CD14-positive monocyte (primary cell): ENCODE results near the gene RBMS3. TPM values are rescaled to one million over a fixed set of nuclear protein-coding genes. Genes with fewer than 3 reads are reported as not detected.

Experiments
- DNase-seq, 3 donors: peaks; one replicate each; pipeline ENCODE4 v3.0.0-alpha.2; 2011 to 2022
- H2AFZ ChIP-seq: 2 replicates; pipeline ENCODE4 v1.6.0; 2012; ENCODE audit warnings: mild to moderate bottlenecking, low read depth, low read length, inconsistent platforms; ENCODE audit not compliant: insufficient read depth, poor library complexity, severe bottlenecking
- H3K27ac ChIP-seq, 2 donors: 1 replicate in 1 of 2; 2 replicates in 1 of 2; pipeline ENCODE4 v1.5.1; 2012 to 2013; ENCODE audit warnings: low read length in 2 of 2, control low read depth in 1 of 2, inconsistent platforms in 1 of 2, low read depth in 1 of 2, mild to moderate bottlenecking in 1 of 2
- H3K27me3 ChIP-seq, 2 donors: one replicate each; pipeline versions ENCODE4 v1.6.0 to v1.6.1; 2011 to 2013; ENCODE audit warnings: low read length in 2 of 2; ENCODE audit not compliant: control insufficient read depth in 2 of 2, insufficient read depth in 2 of 2
- H3K36me3 ChIP-seq, 2 donors: replicated peaks in 1 of 2; 1 replicate in 1 of 2; 2 replicates in 1 of 2; pipeline versions ENCODE4 v1.5.1 to v1.6.1; 2012 to 2013; ENCODE audit warnings: low read length in 2 of 2, control low read depth in 1 of 2, inconsistent platforms in 1 of 2, mild to moderate bottlenecking in 1 of 2; ENCODE audit not compliant: insufficient read depth in 2 of 2, control insufficient read depth in 1 of 2
- H3K4me1 ChIP-seq, 2 donors: 1 replicate in 1 of 2; 2 replicates in 1 of 2; pipeline versions ENCODE4 v1.5.1 to v1.6.1; 2012 to 2013; ENCODE audit warnings: low read length in 2 of 2, control low read depth in 1 of 2, inconsistent platforms in 1 of 2, mild to moderate bottlenecking in 1 of 2, moderate library complexity in 1 of 2; ENCODE audit not compliant: insufficient read depth in 2 of 2, control insufficient read depth in 1 of 2
- H3K4me2 ChIP-seq: replicated peaks from 2 replicates; pipeline ENCODE3; 2012; ENCODE audit warnings: low read length, moderate library complexity, mild to moderate bottlenecking; ENCODE audit not compliant: poor library complexity, severe bottlenecking; ENCODE audit errors: extremely low read depth
- H3K4me3 ChIP-seq, 3 experiments: fragments of 200-600 bp in 1 of 3; sonication (generic) in 1 of 3; replicated peaks in 1 of 3; 1 replicate in 2 of 3; 2 replicates in 1 of 3; pipeline ENCODE4 v1.5.1; 2011 to 2013; ENCODE audit warnings: low read length in 3 of 3, mild to moderate bottlenecking in 3 of 3, control low read depth in 2 of 3, low read depth in 2 of 3, inconsistent platforms in 1 of 3, moderate library complexity in 1 of 3
- H3K79me2 ChIP-seq: 2 replicates; pipeline ENCODE4 v1.6.0; 2012; ENCODE audit warnings: mild to moderate bottlenecking, control low read depth, inconsistent platforms, low read length, moderate library complexity; ENCODE audit not compliant: insufficient read depth
- H3K9ac ChIP-seq: 2 replicates; pipeline ENCODE4 v1.6.0; 2017; ENCODE audit warnings: low read length, mild to moderate bottlenecking; ENCODE audit not compliant: insufficient read depth, poor library complexity, severe bottlenecking
- H3K9me3 ChIP-seq, 2 donors: replicated peaks in 1 of 2; 1 replicate in 1 of 2; 2 replicates in 1 of 2; pipeline versions ENCODE4 v1.5.1 to v1.6.1; 2012 to 2013; ENCODE audit warnings: low read length in 2 of 2, control low read depth in 1 of 2; ENCODE audit not compliant: control insufficient read depth in 1 of 2, insufficient read depth in 1 of 2
- H4K20me1 ChIP-seq: 2 replicates; pipeline ENCODE4 v1.6.0; 2012; ENCODE audit warnings: mild to moderate bottlenecking, low read length, control low read depth, moderate library complexity; ENCODE audit not compliant: insufficient read depth
- H3K27ac Mint-ChIP-seq, 7 donors: one replicate each; pipeline ENCODE4 v1.8.0; 2020; ENCODE audit warnings: mild to moderate bottlenecking in 7 of 7, mixed read lengths in 7 of 7, moderate library complexity in 6 of 7, inconsistent platforms in 2 of 7
- H3K27me3 Mint-ChIP-seq, 3 donors: one replicate each; pipeline ENCODE4 v1.8.0; 2021 to 2022; ENCODE audit warnings: low read depth in 3 of 3, mild to moderate bottlenecking in 3 of 3, mixed read lengths in 3 of 3, moderate library complexity in 3 of 3, inconsistent platforms in 1 of 3
- H3K36me3 Mint-ChIP-seq, 2 donors: one replicate each; pipeline ENCODE4 v1.8.0; 2020; ENCODE audit warnings: mixed read lengths in 2 of 2, inconsistent platforms in 1 of 2, mild to moderate bottlenecking in 1 of 2
- H3K4me1 Mint-ChIP-seq: one replicate; pipeline ENCODE4 v1.8.0; 2020; ENCODE audit warnings: mild to moderate bottlenecking, mixed read lengths
- H3K4me3 Mint-ChIP-seq, 2 donors: one replicate each; pipeline ENCODE4 v1.8.0; 2020; ENCODE audit warnings: mild to moderate bottlenecking in 2 of 2, mixed read lengths in 2 of 2, moderate library complexity in 1 of 2
- H3K9me3 Mint-ChIP-seq, 7 donors: one replicate each; pipeline ENCODE4 v1.8.0; 2020 to 2022; ENCODE audit warnings: mixed read lengths in 7 of 7, mild to moderate bottlenecking in 6 of 7, moderate library complexity in 6 of 7, inconsistent platforms in 2 of 7
- CTCF ChIP-seq: fragments of 200-600 bp; IDR thresholded peaks from one replicate; pipeline ENCODE4 v1.8.0; 2022; ENCODE audit warnings: antibody characterized with exemption, mild to moderate bottlenecking
- WGBS: methylation state at CpG from one replicate; pipeline ENCODE4 v1.1.5; 2013; ENCODE audit warnings: missing lambda C conversion rate; ENCODE audit not compliant: insufficient coverage; 5-methylcytosine and 5-hydroxymethylcytosine counted together
- intact Hi-C, 2 donors: fragments of 100-400 bp; cut with micrococcal nuclease; formaldehyde crosslinking; loops; one replicate each; pipeline versions ENCODE4 v1.15.0 to v1.15.1; 2023
- polyA plus RNA-seq, 3 donors: library from polyadenylated mRNA; depleted of rRNA in 1 of 3; unstranded in 2 of 3; stranded (reverse) in 1 of 3; fragments of 300-500 nt in 2 of 3; fragments of >200 nt in 1 of 3; fragmentation: Illumina TruSeq in 2 of 3; gene quantifications; 1 replicate in 2 of 3; 2 replicates in 1 of 3; pipeline ENCODE4 v1.2.3, GENCODE V29; 2012 to 2021

RBMS3 gene
- polyA plus RNA-seq, 3 donors: not detected

DNA sequence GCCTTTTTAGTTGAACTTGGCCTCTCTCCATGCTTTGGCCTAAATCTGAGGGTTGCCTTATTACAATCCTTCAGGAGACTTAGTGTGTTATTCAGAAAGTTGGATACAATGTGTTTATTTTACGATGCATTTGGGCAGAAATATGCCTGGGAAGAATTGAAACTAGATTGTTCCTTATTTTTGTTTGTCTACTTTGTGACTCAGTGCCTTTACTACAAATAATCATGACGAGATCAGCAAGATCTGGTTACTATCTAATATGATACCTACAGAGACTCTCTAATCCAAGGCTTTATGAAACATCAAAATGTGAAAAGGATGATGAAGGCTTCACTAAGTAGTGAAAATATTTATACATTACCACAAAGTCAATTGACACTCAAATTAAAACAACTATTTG, 82.2 kb downstream of the RBMS3 start:
- Histone ChIP-seq H3K27me3 (no peaks in the 10 kb centered on the region), H3K79me2 (no peaks in the 10 kb centered on the region), H3K9me3 (no peaks in the 10 kb centered on the region), H3K4me1 (no peaks in the 10 kb centered on the region), H3K4me2 (no peak overlapping the region), H4K20me1 (no peaks in the 10 kb centered on the region), H2AFZ (no peak overlapping the region), H3K9ac (no peak overlapping the region), H3K36me3 (no peaks in the 10 kb centered on the region), H3K27ac (no peak overlapping the region), H3K4me3 (no peak overlapping the region)
- no CpG with 5 or more reads among the region's 2 CpGs for WGBS
- DNase-seq: no peak
- no peak for TF ChIP-seq CTCF
- no peak overlapping the region for H3K27ac Mint-ChIP-seq
- H3K4me3 Mint-ChIP-seq: no peak overlapping the region
- intact Hi-C loops: no loop called here
- H3K4me1 Mint-ChIP-seq: peaks cover 29% of the 10 kb centered on the region
- peaks cover 0 to 6% (median 0%) of the 10 kb centered on the region in 3 donors for H3K27me3 Mint-ChIP-seq
- H3K9me3 Mint-ChIP-seq: peaks cover 0 to 4% (median 0%) of the 10 kb centered on the region in 7 donors
- no peaks in the 10 kb centered on the region for H3K36me3 Mint-ChIP-seq

GRCh38 chr3:29370021-29370420, 89.2 kb downstream of the RBMS3 start:
- no peak overlapping the region for H2AFZ ChIP-seq
- no peaks in the 10 kb centered on the region for H4K20me1 ChIP-seq
- no peaks in the 10 kb centered on the region for H3K36me3 Mint-ChIP-seq
- no CpG with 5 or more reads among the region's 4 CpGs for WGBS
- no peaks in the 10 kb centered on the region for H3K79me2 ChIP-seq
- no peaks in the 10 kb centered on the region for H3K4me1 ChIP-seq
- intact Hi-C loops: no loop called here
- H3K4me1 Mint-ChIP-seq: peaks cover 5% of the 10 kb centered on the region
- no peaks in the 10 kb centered on the region for H3K9me3 ChIP-seq
- no peaks in the 10 kb centered on the region for H3K27me3 ChIP-seq
- H3K4me2 ChIP-seq: no peak overlapping the region
- H3K9ac ChIP-seq: no peak overlapping the region
- H3K4me3 Mint-ChIP-seq: no peak overlapping the region
- no peaks in the 10 kb centered on the region for H3K9me3 Mint-ChIP-seq
- H3K27ac ChIP-seq: no peak overlapping the region
- no peak overlapping the region for H3K27ac Mint-ChIP-seq
- no peak overlapping the region for H3K4me3 ChIP-seq
- TF ChIP-seq CTCF: no peak
- no peaks in the 10 kb centered on the region for H3K36me3 ChIP-seq
- H3K27me3 Mint-ChIP-seq: peaks cover 0 to 3% (median 3%) of the 10 kb centered on the region in 3 donors
- DNase-seq: no peak
